Measurements from ENCODE around the gene FGG.

DNA sequence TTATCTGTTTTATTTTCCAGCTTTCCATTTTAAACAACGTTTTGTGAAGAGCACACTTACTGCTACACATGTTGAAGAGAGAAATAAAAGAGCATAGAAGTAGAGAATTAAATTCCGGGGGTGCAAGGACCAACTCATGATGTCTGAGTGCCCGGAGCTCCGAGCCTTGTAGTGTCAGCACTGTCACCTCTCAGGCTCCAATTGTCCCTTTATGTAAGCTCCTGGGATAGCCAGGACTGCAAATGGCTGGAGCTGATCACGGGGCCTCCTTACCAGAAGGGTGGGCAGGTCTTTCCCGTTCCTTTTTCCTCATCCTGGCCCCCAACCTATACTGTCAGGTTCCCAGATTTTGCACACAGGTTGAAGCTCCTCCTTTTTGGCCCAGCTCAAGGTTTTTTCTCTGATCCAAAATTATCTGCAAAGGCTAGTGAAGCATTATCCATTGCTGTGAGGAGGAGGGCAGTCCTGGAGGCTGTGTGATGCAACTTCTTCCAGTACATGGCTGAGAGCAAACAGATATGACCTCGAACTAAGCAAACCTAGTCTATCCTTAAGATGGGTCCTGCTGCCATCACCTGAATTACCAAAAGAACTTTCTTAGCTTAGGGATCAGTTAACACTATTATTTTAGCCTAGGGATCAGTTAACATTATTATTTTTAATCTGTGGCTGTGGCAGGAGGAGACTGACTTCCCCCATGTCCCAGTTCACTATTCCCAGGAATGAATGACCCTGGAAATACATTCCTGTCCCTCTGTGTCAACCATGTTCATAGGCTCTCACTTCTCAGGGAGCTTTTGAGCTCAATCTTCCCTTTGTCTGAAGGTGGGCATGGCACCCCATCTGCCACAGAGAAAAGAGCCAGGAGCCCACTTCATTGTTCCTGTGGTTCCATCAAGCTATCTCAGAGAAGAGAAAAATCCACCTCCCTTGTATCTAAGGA is at the start of gene FGG:
- TF ChIP-seq CTCF (IDR thresholded peaks at IDR 0.05) = no peak
- no peak for TF ChIP-seq POLR2A (IDR thresholded peaks at IDR 0.05)
